EH (cell line): ENCODE measurements around the gene KLHL11.

Source experiments
- DNase-seq: peaks from one replicate; pipeline ENCODE4 v3.0.0-alpha.2; 2015; ENCODE audit warnings: low read depth

KLHL11 gene

GRCh38 chr17:41806685-41807445, 58.4 kb downstream of the KLHL11 start:
- no peak for DNase-seq
